Stomach smooth muscle (tissue), 2 donors: ENCODE data around the gene IKBKE.

ENCODE experiments used
- H3K27ac ChIP-seq: one replicate; pipeline ENCODE4 v1.7.0; 2013; ENCODE audit warnings: mild to moderate bottlenecking, low read length, inconsistent platforms
- H3K27me3 ChIP-seq, 2 donors: one replicate each; pipeline ENCODE4 v1.7.0; 2013; ENCODE audit warnings: low read length in 2 of 2; ENCODE audit not compliant: insufficient read depth in 2 of 2, control insufficient read depth in 1 of 2
- H3K36me3 ChIP-seq, 2 donors: one replicate each; pipeline ENCODE4 v1.7.0; 2013; ENCODE audit warnings: low read length in 2 of 2; ENCODE audit not compliant: control insufficient read depth in 2 of 2, insufficient read depth in 2 of 2
- H3K4me1 ChIP-seq: one replicate; pipeline ENCODE4 v1.7.0; 2013; ENCODE audit warnings: low read length; ENCODE audit not compliant: control insufficient read depth, insufficient read depth
- H3K4me3 ChIP-seq, 2 donors: one replicate each; pipeline ENCODE4 v1.7.0; 2013; ENCODE audit warnings: low read length in 2 of 2
- H3K9ac ChIP-seq, 2 donors: one replicate each; pipeline ENCODE4 v1.7.0; 2013; ENCODE audit warnings: low read length in 2 of 2, mild to moderate bottlenecking in 1 of 2
- H3K9me3 ChIP-seq, 2 donors: one replicate each; pipeline ENCODE4 v1.7.0; 2013; ENCODE audit warnings: low read length in 2 of 2; ENCODE audit not compliant: control insufficient read depth in 2 of 2
- donor health status: healthy.
- donor health status: Pancreatic carcinoma.

The IKBKE gene

GRCh38 chr1:206442101-206442500 is 28.2 kb upstream of the IKBKE start:
- no peak overlapping the region for H3K4me3 ChIP-seq
- peaks cover 9% of the 10 kb centered on the region for H3K4me1 ChIP-seq
- no peaks in the 10 kb centered on the region for H3K9me3 ChIP-seq
- H3K36me3 ChIP-seq = peaks cover 10 to 22% of the 10 kb centered on the region in 2 donors
- no peak overlapping the region for H3K9ac ChIP-seq
- no peaks in the 10 kb centered on the region for H3K27me3 ChIP-seq
- H3K27ac ChIP-seq = no peak overlapping the region

- Histone ChIP-seq H3K36me3 (peaks cover 5 to 17% of the 10 kb centered on the region in 2 donors), H3K27ac (no peak overlapping the region)
Observed at GRCh38 chr1:206445116-206445515, 25.2 kb upstream of the IKBKE start.

DNA sequence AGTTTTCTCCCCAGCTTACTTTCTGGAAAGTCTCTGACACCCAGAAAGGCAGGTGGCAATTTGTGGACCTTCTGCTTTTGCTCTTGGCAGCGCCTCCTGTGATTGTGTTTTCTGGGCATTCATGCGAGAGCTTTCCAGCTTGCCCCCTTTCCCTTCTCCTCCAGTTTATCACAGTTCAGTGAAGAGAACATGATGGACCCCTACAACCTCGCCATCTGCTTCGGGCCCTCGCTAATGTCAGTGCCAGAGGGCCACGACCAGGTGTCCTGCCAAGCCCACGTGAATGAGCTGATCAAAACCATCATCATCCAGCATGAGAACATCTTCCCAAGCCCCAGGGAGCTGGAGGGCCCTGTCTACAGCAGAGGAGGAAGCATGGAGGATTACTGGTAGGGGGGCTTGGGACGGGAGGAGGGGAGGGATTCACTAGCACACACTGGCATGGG is 24.3 kb upstream of the IKBKE start:
- Histone ChIP-seq H3K9ac (no peak overlapping the region), H3K27me3 (no peaks in the 10 kb centered on the region), H3K36me3 (peaks cover 10 to 20% of the 10 kb centered on the region in 2 donors), H3K4me1 (peaks cover 12% of the 10 kb centered on the region), H3K9me3 (no peaks in the 10 kb centered on the region), H3K4me3 (no peak overlapping the region), H3K27ac (no peak overlapping the region)

More at GRCh38 chr1:206445116-206445515, 25.2 kb upstream of the IKBKE start:
- Histone ChIP-seq H3K27me3 (no peaks in the 10 kb centered on the region), H3K9me3 (no peaks in the 10 kb centered on the region), H3K4me3 (no peak overlapping the region), H3K4me1 (peaks cover 12% of the 10 kb centered on the region), H3K9ac (no peak overlapping the region)

- H3K9me3 ChIP-seq = no peaks in the 10 kb centered on the region
- H3K36me3 ChIP-seq = peaks cover 15 to 23% of the 10 kb centered on the region in 2 donors
- no peak overlapping the region for H3K4me3 ChIP-seq
- peaks cover 12% of the 10 kb centered on the region for H3K4me1 ChIP-seq
- H3K27me3 ChIP-seq = no peaks in the 10 kb centered on the region
- H3K9ac ChIP-seq = no peak overlapping the region
- no peak overlapping the region for H3K27ac ChIP-seq
Observed at GRCh38 chr1:206446688-206447421, 23.4 kb upstream of the IKBKE start.

GRCh38 chr1:206447422-206447765 is 22.9 kb upstream of the IKBKE start:
- H3K9ac ChIP-seq = no peak overlapping the region
- peaks cover 13 to 25% of the 10 kb centered on the region in 2 donors for H3K36me3 ChIP-seq
- no peak overlapping the region for H3K27ac ChIP-seq
- no peaks in the 10 kb centered on the region for H3K27me3 ChIP-seq
- no peaks in the 10 kb centered on the region for H3K9me3 ChIP-seq
- H3K4me3 ChIP-seq = no peak overlapping the region
- H3K4me1 ChIP-seq = peaks cover 12% of the 10 kb centered on the region

- Histone ChIP-seq H3K27me3 (no peaks in the 10 kb centered on the region), H3K27ac (no peak overlapping the region), H3K36me3 (peaks cover 13 to 23% of the 10 kb centered on the region in 2 donors), H3K9me3 (no peaks in the 10 kb centered on the region), H3K4me3 (no peak overlapping the region), H3K4me1 (peaks cover 12% of the 10 kb centered on the region), H3K9ac (no peak overlapping the region)
Observed at GRCh38 chr1:206447792-206448191, 22.5 kb upstream of the IKBKE start.

GRCh38 chr1:206448471-206448870 is 21.8 kb upstream of the IKBKE start:
- no peaks in the 10 kb centered on the region for H3K27me3 ChIP-seq
- H3K36me3 ChIP-seq = peaks cover 13 to 23% of the 10 kb centered on the region in 2 donors
- H3K4me3 ChIP-seq = no peak overlapping the region
- H3K9ac ChIP-seq = no peak overlapping the region
- no peak overlapping the region for H3K27ac ChIP-seq
- H3K9me3 ChIP-seq = no peaks in the 10 kb centered on the region
- peaks cover 12% of the 10 kb centered on the region for H3K4me1 ChIP-seq

- Histone ChIP-seq H3K9ac (no peak overlapping the region), H3K4me3 (no peak overlapping the region), H3K36me3 (peaks cover 13 to 26% of the 10 kb centered on the region in 2 donors), H3K9me3 (no peaks in the 10 kb centered on the region), H3K27me3 (no peaks in the 10 kb centered on the region), H3K4me1 (peaks cover 12% of the 10 kb centered on the region), H3K27ac (no peak overlapping the region)
Observed at GRCh38 chr1:206449565-206449964, 20.7 kb upstream of the IKBKE start.

- peaks cover 16 to 30% of the 10 kb centered on the region in 2 donors for H3K36me3 ChIP-seq
- H3K27ac ChIP-seq = no peak overlapping the region
- peaks cover 7% of the 10 kb centered on the region for H3K4me1 ChIP-seq
- H3K27me3 ChIP-seq = no peaks in the 10 kb centered on the region
- no peaks in the 10 kb centered on the region for H3K9me3 ChIP-seq
- no peak overlapping the region for H3K4me3 ChIP-seq
- H3K9ac ChIP-seq = no peak overlapping the region
Observed at GRCh38 chr1:206450281-206450680, 20.0 kb upstream of the IKBKE start.

DNA sequence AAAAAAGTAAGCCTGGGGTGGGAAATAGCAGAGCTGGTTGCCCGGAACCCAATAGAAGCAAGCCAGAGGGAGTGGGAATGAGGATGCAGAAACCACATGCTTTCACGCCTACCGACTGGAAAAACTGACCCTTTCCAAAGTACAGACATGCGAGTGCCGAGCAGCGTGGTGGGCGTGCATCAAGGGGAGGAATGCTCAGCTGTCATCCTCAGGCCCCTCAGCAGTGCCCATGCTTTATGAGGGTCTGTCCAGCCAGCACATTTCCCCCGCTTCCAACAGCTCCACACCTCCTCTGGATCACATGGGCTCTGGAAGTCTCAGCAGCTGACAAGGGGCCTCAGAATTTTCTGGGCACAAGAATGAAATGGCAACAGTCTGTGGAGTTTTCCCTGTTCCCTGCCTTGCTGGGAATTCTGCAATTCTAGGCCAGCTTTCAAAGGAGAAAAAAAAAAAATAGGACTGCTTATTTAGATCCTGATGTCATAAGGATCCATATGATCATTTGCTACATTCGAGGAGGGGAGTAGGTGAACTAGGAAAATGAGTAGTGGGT is 19.1 kb upstream of the IKBKE start:
- Histone ChIP-seq H3K4me3 (no peak overlapping the region), H3K36me3 (peaks cover 16 to 31% of the 10 kb centered on the region in 2 donors), H3K27me3 (no peaks in the 10 kb centered on the region), H3K27ac (no peak overlapping the region), H3K4me1 (peaks cover 5% of the 10 kb centered on the region), H3K9me3 (no peaks in the 10 kb centered on the region), H3K9ac (no peak overlapping the region)

- H3K36me3 ChIP-seq = peaks cover 16 to 25% of the 10 kb centered on the region in 2 donors
Observed at GRCh38 chr1:206453111-206453510, 17.2 kb upstream of the IKBKE start.

More at GRCh38 chr1:206453111-206453510, 17.2 kb upstream of the IKBKE start:
- H3K27ac ChIP-seq = no peak overlapping the region
- H3K4me1 ChIP-seq = peaks cover 8% of the 10 kb centered on the region
- H3K4me3 ChIP-seq = no peak overlapping the region
- H3K9ac ChIP-seq = no peak overlapping the region
- no peaks in the 10 kb centered on the region for H3K27me3 ChIP-seq
- no peaks in the 10 kb centered on the region for H3K9me3 ChIP-seq
